Left lung (tissue), 10 donors: Measurements from ENCODE around the gene TMOD1. TPM values are rescaled to one million over a fixed set of nuclear protein-coding genes. Genes with fewer than 3 reads are reported as not detected.

Experiments
- ATAC-seq: fragments of 200-7000 bp; cut with Tn5 transposase; one replicate; pipeline ENCODE4 v1.9.1; 2020; ENCODE audit warnings: moderate library complexity
- DNase-seq, 4 donors: peaks; one replicate each; pipeline ENCODE4 v3.0.0-alpha.2; 2013 to 2020
- H3K27ac ChIP-seq, 2 donors: fragments of 200-600 bp; sonication (generic) in 1 of 2; one replicate each; pipeline versions ENCODE4 v1.5.0 to v1.8.0; 2020 to 2021
- H3K27me3 ChIP-seq, 2 donors: fragments of 200-600 bp; sonication (generic) in 1 of 2; one replicate each; pipeline versions ENCODE4 v1.5.0 to v1.8.0; 2020 to 2021
- H3K36me3 ChIP-seq, 2 donors: fragments of 200-600 bp; sonication (generic) in 1 of 2; one replicate each; pipeline versions ENCODE4 v1.5.0 to v1.8.0; 2020 to 2021
- H3K4me1 ChIP-seq, 2 donors: fragments of 200-600 bp; one replicate each; pipeline ENCODE4 v1.8.0; 2021
- H3K4me3 ChIP-seq, 2 donors: fragments of 200-600 bp; sonication (generic) in 1 of 2; one replicate each; pipeline versions ENCODE4 v1.5.0 to v1.8.0; 2020 to 2021; ENCODE audit warnings: mild to moderate bottlenecking in 1 of 2
- H3K9me3 ChIP-seq, 2 donors: fragments of 200-600 bp; sonication (generic) in 1 of 2; one replicate each; pipeline versions ENCODE4 v1.5.0 to v1.8.0; 2020 to 2021
- CTCF ChIP-seq, 2 donors: fragments of 200-600 bp; sonication (generic) in 1 of 2; IDR thresholded peaks; one replicate each; pipeline versions ENCODE4 v1.5.0 to v1.8.0; 2021; ENCODE audit warnings: antibody characterized with exemption in 2 of 2
- intact Hi-C, 2 donors: fragments of 100-400 bp; cut with DNase I; formaldehyde crosslinking; loops; one replicate each; pipeline versions ENCODE4 v1.11.2 to v1.14.2; 2022
- polyA plus RNA-seq, 6 donors: library from polyadenylated mRNA; unstranded; fragments of 120-200 nt; gene quantifications; one replicate each; pipeline ENCODE4 v1.2.1, GENCODE V29; 2013; ENCODE audit not compliant: insufficient read length in 6 of 6
- total RNA-seq, 2 donors: library from RNA; stranded (reverse); fragmentation: NEBNext Ultra II Directional; extraction: Animal tissue kit (Norgen Biotek cat#: 25700); gene quantifications; one replicate each; pipeline ENCODE4 v1.2.1, GENCODE V29; 2021
- donor health status: DM: no; HTN: yes; CAD: no.
- donor health status: DM: no; HTN: no; CAD: no.

TMOD1 gene
- total and polyA plus RNA-seq, 8 donors, result 1.1 to 6.0 (median 2.5) TPM

- intact Hi-C loops, result no loop called here
- H3K27me3 ChIP-seq, result peaks cover 13 to 59% of the 10 kb centered on the region in 2 donors
- peaks cover 0 to 15% of the 10 kb centered on the region in 2 donors for H3K36me3 ChIP-seq
- DNase-seq, result no peak
- no peak overlapping the region for H3K4me3 ChIP-seq
- no peak overlapping the region for H3K27ac ChIP-seq
- no peaks in the 10 kb centered on the region for H3K9me3 ChIP-seq
- no peak for ATAC-seq
- H3K4me1 ChIP-seq, result peaks cover 15 to 27% of the 10 kb centered on the region in 2 donors
- TF ChIP-seq CTCF (IDR thresholded peaks at IDR 0.05), result no peak
These were observed 1.2 kb upstream of the TMOD1 start for GRCh38 chr9:97500263-97500662.

- peaks cover 13 to 64% of the 10 kb centered on the region in 2 donors for H3K27me3 ChIP-seq
- peaks cover 0 to 11% of the 10 kb centered on the region in 2 donors for H3K36me3 ChIP-seq
- H3K27ac ChIP-seq, result no peak overlapping the region
- DNase-seq, result no peak
- peaks cover 15 to 27% of the 10 kb centered on the region in 2 donors for H3K4me1 ChIP-seq
- ATAC-seq, result no peak
- intact Hi-C loops, result no loop called here
- TF ChIP-seq CTCF (IDR thresholded peaks at IDR 0.05), result no peak
- no peaks in the 10 kb centered on the region for H3K9me3 ChIP-seq
- peak overlapping the region; percentile 28 to 56 for H3K4me3 ChIP-seq
These were observed 695 bp upstream of the TMOD1 start for GRCh38 chr9:97500765-97501176.

- peaks cover 13 to 65% of the 10 kb centered on the region in 2 donors for H3K27me3 ChIP-seq
- no peak overlapping the region for H3K27ac ChIP-seq
- no peaks in the 10 kb centered on the region for H3K9me3 ChIP-seq
- peaks cover 15 to 27% of the 10 kb centered on the region in 2 donors for H3K4me1 ChIP-seq
- peaks cover 0 to 2% of the 10 kb centered on the region in 2 donors for H3K36me3 ChIP-seq
- intact Hi-C loops, result no loop called here
- no peak for TF ChIP-seq CTCF (IDR thresholded peaks at IDR 0.05)
- ATAC-seq, result peak; percentile 33
- no peak for DNase-seq
- peak overlapping the region; percentile 56 to 67 for H3K4me3 ChIP-seq
These were observed 431 bp downstream of the TMOD1 start for GRCh38 chr9:97501972-97502221.

GRCh38 chr9:97502222-97502983 lies 937 bp downstream of the TMOD1 start:
- DNase-seq (peak in 1 of 4 donors; percentile 61), ATAC-seq (peak; percentile 41)
- H3K36me3 ChIP-seq, result no peaks in the 10 kb centered on the region
- peaks cover 15 to 27% of the 10 kb centered on the region in 2 donors for H3K4me1 ChIP-seq
- H3K4me3 ChIP-seq, result peak overlapping the region; percentile 56 to 67
- no peak for TF ChIP-seq CTCF (IDR thresholded peaks at IDR 0.05)
- H3K27me3 ChIP-seq, result peaks cover 13 to 65% of the 10 kb centered on the region in 2 donors
- H3K9me3 ChIP-seq, result no peaks in the 10 kb centered on the region
- no peak overlapping the region for H3K27ac ChIP-seq
- intact Hi-C loops, result no loop called here

GRCh38 chr9:97502984-97503861 lies 1.8 kb downstream of the TMOD1 start:
- H3K4me3 ChIP-seq, result peak overlapping the region in 1 of 2 donors; percentile 56
- peak in 1 of 4 donors; percentile 29 for DNase-seq
- TF ChIP-seq CTCF (IDR thresholded peaks at IDR 0.05), result no peak
- H3K27me3 ChIP-seq, result peaks cover 13 to 65% of the 10 kb centered on the region in 2 donors
- no peak for ATAC-seq
- H3K4me1 ChIP-seq, result peaks cover 15 to 27% of the 10 kb centered on the region in 2 donors
- no peaks in the 10 kb centered on the region for H3K36me3 ChIP-seq
- intact Hi-C loops, result no loop called here
- H3K27ac ChIP-seq, result no peak overlapping the region
- no peaks in the 10 kb centered on the region for H3K9me3 ChIP-seq
